ENCODE data around the gene LGI4.

Gene LGI4

DNA sequence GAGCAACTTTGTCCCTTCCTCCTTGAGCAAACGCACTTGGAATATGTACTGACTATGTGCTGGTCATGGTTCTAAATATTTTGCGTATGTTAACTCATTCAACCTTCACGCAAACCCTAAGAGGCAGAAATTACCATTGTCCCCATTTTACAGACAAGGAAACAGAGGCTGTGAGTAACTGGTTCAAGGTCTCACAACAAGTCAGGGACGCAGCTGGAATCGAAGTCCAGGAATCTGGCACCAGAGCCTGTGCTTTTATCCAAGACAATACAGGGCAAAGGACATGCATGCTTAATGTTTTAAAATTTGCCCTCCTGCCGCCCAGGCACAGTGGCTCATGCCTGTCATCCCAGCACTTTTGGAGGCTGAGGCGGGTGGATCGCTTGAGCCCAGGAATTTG is 24.7 kb upstream of the LGI4 start:
- no peak for TF ChIP-seq CTCF (conservative IDR thresholded peaks at IDR 0.05; ENCODE audit: low read length)
- no peak overlapping the region for H3K4me3 ChIP-seq (ENCODE audit: low read length)
- no peak for DNase-seq (ENCODE audit: low read depth)

DNA sequence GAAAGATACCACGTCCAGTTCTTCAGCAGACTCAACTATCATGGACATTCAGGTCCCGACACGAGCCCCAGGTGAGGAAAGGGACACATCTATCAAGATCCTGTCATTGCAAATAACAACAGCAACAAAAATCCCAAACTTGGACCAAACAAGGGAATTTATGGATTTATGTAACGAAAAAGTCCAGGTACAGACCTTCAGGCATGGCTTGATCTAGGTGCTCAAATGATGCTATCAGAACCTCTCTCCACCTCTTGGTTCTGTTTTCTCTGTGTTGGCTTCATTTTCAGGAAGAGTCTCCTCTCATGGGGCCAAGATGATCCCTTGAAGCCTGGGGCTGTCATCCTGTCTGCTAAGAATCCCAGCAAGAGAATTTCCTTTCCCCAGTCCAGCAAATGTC is 22.6 kb upstream of the LGI4 start:
- no peak for DNase-seq (ENCODE audit: low read depth)
- no peak for TF ChIP-seq CTCF (conservative IDR thresholded peaks at IDR 0.05; ENCODE audit: low read length)
- no peak overlapping the region for H3K4me3 ChIP-seq (ENCODE audit: low read length)

GRCh38 chr19:35156673-35157014 is 21.8 kb upstream of the LGI4 start:
- no peak for TF ChIP-seq CTCF (conservative IDR thresholded peaks at IDR 0.05; ENCODE audit: low read length)
- no peak overlapping the region for H3K4me3 ChIP-seq (ENCODE audit: low read length)
- DNase-seq (ENCODE audit: low read depth), result no peak

DNA sequence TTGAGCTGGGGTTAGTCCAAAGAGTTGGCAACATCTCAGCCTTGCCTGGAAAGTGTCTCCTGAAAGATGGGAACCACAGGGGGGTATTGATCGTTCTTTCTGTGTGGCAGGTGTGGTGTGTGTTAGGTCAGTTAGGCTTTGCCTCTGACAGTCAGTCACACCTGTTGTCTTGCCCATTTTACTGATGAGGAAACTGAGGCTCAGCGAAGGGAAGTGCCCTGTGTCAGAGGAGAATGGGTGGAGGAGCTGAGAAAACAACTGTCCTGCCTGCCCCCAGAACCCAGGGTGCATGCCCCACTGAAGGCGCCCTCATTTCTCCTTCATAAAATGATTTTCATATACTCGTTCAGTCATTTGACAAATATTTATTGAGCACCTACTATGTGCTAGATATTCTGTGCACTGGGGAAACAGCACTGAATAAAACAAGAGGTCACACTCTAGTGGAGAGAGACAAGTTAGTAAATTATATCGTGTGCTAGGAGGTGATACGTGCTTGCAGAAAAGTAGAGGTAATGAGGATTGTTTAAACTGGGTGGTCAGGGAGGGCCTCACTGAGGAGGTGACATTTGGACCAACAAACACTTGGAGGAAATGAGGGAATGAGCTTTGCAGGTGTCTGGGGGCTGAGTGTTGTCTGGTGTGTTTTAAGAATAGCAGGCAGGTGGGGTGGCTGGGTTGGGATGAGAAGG is 21.3 kb upstream of the LGI4 start:
- no peak for DNase-seq (ENCODE audit: low read depth)
- peak overlapping the region; percentile 89 for H3K4me3 ChIP-seq (ENCODE audit: low read length)
- TF ChIP-seq CTCF (conservative IDR thresholded peaks at IDR 0.05; ENCODE audit: low read length), result no peak

- H3K4me3 ChIP-seq (ENCODE audit: low read length), result peak overlapping the region; percentile 89
- DNase-seq (ENCODE audit: low read depth), result no peak
- no peak for TF ChIP-seq CTCF (conservative IDR thresholded peaks at IDR 0.05; ENCODE audit: low read length)
These were observed 20.6 kb upstream of the LGI4 start for GRCh38 chr19:35155441-35155840.

DNA sequence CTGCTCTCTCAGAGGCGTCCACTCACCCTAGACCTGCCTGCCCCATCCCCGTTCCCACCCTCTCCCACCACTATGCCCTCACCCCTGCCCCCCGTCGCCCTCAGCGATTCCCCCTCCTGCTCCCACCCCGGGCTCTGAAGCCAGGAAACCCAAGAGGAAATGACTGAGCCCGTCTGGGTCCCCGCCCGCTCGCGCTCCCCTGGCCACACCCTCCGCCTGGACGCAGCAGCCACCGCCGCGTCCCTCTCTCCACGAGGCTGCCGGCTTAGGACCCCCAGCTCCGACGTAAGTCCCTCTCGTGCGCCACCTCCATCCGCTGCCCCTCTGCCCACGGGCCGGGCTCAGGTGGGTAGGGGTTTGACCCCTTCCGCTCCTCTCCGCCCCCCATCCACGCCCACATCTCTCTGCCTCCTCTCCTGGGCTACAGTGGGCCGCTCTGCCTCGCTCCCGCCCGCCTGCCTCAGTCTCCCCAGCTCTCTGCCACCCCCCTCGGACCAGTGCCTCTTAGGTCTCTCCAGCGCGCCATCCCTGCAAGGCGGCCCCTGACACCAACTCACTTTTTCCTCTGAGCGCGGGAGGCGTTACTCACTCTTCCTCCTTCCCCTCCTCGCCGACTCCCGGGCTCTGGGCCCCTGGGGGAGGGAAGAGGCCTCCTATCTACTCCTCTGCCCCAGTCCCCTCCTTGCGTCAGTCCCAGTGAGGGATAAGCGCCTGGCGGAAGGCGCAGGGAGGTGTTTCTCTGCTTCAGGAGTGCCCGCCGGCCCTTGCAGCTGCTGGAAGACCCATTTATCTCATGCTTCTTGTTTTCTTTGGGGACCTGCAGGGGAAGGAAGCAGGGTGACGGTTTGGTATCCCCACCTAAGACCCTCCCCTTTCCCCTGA is 19.9 kb upstream of the LGI4 start, which contains the start of gene FXYD5:
Gene FXYD5 (plus strand): TSS at position 211 of the 882 bp plus-strand sequence. CDS start 816 bp downstream, outside the sequence.
- DNase-seq (ENCODE audit: low read depth), result peak; percentile 76
- peak within 1 kb of the TSS; percentile 89 for H3K4me3 ChIP-seq (ENCODE audit: low read length)
- peak; percentile 23 for TF ChIP-seq CTCF (conservative IDR thresholded peaks at IDR 0.05; ENCODE audit: low read length)
